Gastroesophageal sphincter (tissue), 4 donors: ENCODE measurements around the gene HMGN5. TPM values are rescaled to one million over a fixed set of nuclear protein-coding genes. Genes with fewer than 3 reads are reported as not detected.

ENCODE experiments used
- ATAC-seq: fragments of 150-250 bp; one replicate; pipeline ENCODE4 v1.9.1; 2016; ENCODE audit warnings: mild to moderate bottlenecking, moderate library complexity
- H3K27ac ChIP-seq, 4 donors: fragments of 200-600 bp; sonication (generic) in 3 of 4; 1 replicate in 3 of 4; 2 replicates in 1 of 4; pipeline ENCODE4 v1.5.1; 2016 to 2019
- H3K27me3 ChIP-seq: fragments of 200-600 bp; sonication (generic); one replicate; pipeline ENCODE4 v1.5.1; 2019
- H3K36me3 ChIP-seq, 2 donors: fragments of 200-600 bp; sonication (generic); one replicate each; pipeline ENCODE4 v1.5.1; 2019; ENCODE audit warnings: control low read depth in 1 of 2
- H3K4me1 ChIP-seq, 3 donors: fragments of 200-600 bp; sonication (generic); 1 replicate in 2 of 3; 2 replicates in 1 of 3; pipeline ENCODE4 v1.5.1; 2016 to 2019; ENCODE audit warnings: control low read depth in 2 of 3
- H3K4me3 ChIP-seq, 2 donors: fragments of 200-600 bp; sonication (generic); one replicate each; pipeline ENCODE4 v1.5.1; 2019; ENCODE audit warnings: mild to moderate bottlenecking in 1 of 2, moderate library complexity in 1 of 2
- H3K9me3 ChIP-seq, 3 donors: fragments of 200-600 bp; sonication (generic); one replicate each; pipeline ENCODE4 v1.5.1; 2017 to 2019; ENCODE audit warnings: control low read depth in 2 of 3
- EP300 ChIP-seq: sonication (generic); formaldehyde crosslinking; IDR thresholded peaks from one replicate; pipeline ENCODE4 v1.6.1; 2017; ENCODE audit warnings: antibody characterized with exemption, mild to moderate bottlenecking
- POLR2A ChIP-seq, 2 donors: fragments of 450-650 bp; IDR thresholded peaks; one replicate each; pipeline ENCODE4 v1.6.1; 2017; ENCODE audit warnings: antibody characterized with exemption in 2 of 2, mild to moderate bottlenecking in 2 of 2, moderate library complexity in 1 of 2
- POLR2AphosphoS5 ChIP-seq: sonication (generic); formaldehyde crosslinking; IDR thresholded peaks from one replicate; pipeline ENCODE4 v1.6.1; 2017; ENCODE audit warnings: antibody characterized with exemption
- WGBS, 2 donors: methylation state at CpG; one replicate each; pipeline ENCODE4 v1.1.5; 2018; ENCODE audit warnings: low coverage in 1 of 2; 5-methylcytosine and 5-hydroxymethylcytosine counted together
- total RNA-seq, 4 donors: library from RNA; depleted of rRNA; stranded (reverse); fragments of >200 nt; gene quantifications; one replicate each; pipeline ENCODE4 v1.1.0, GENCODE V29; 2016
- TF ChIP-seq, protein P1 (sequence below), 4 experiments: fragments of 200-600 bp in 2 of 4; fragments of 450-650 bp in 2 of 4; sonication (generic) in 1 of 4; IDR thresholded peaks; one replicate each; pipeline ENCODE4 v1.5.1; 2017 to 2019; ENCODE audit warnings: antibody characterized with exemption in 4 of 4, mild to moderate bottlenecking in 2 of 4, moderate library complexity in 2 of 4

Gene HMGN5
- total RNA-seq, 4 donors from 2014 or later: 4.0 to 14.3 (median 5.8) TPM

DNA sequence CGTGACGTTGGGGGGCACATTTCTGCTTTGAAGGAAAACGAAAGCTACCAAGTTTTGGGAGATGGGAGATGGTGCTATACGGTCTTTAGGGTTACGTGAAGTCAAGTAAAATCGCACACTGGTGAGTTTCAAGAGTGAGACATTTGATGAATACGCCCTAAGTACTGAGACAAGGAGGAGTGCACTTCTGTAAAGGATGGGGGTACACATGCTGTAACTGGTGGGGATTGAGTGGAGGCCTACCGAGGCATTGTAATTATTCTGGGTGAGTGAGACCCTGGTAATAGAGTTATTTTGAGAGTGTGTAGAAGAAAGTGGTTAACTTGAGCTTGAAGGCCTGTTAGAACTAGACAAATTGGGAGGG, 725 bp upstream of the HMGN5 start:
- 0 to 20% methylated on average over 1 to 2 of the region's 8 CpGs for WGBS, 2 donors
- ATAC-seq: no peak
- Histone ChIP-seq H3K36me3 (no peaks in the 10 kb centered on the region), H3K27me3 (no peaks in the 10 kb centered on the region), H3K4me3 (peak overlapping the region; percentile 64 to 81), H3K9me3 (no peaks in the 10 kb centered on the region), H3K4me1 (peaks cover 0 to 12% (median 0%) of the 10 kb centered on the region in 3 donors), H3K27ac (peak overlapping the region; percentile 79 to 86 (median 83))
- TF ChIP-seq POLR2AphosphoS5 (no peak), POLR2A (IDR thresholded peaks at IDR 0.05) (no peak), EP300 (no peak)
- TF ChIP-seq, protein P1, sequence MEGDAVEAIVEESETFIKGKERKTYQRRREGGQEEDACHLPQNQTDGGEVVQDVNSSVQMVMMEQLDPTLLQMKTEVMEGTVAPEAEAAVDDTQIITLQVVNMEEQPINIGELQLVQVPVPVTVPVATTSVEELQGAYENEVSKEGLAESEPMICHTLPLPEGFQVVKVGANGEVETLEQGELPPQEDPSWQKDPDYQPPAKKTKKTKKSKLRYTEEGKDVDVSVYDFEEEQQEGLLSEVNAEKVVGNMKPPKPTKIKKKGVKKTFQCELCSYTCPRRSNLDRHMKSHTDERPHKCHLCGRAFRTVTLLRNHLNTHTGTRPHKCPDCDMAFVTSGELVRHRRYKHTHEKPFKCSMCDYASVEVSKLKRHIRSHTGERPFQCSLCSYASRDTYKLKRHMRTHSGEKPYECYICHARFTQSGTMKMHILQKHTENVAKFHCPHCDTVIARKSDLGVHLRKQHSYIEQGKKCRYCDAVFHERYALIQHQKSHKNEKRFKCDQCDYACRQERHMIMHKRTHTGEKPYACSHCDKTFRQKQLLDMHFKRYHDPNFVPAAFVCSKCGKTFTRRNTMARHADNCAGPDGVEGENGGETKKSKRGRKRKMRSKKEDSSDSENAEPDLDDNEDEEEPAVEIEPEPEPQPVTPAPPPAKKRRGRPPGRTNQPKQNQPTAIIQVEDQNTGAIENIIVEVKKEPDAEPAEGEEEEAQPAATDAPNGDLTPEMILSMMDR (IDR thresholded peaks at IDR 0.05): no peak

DNA sequence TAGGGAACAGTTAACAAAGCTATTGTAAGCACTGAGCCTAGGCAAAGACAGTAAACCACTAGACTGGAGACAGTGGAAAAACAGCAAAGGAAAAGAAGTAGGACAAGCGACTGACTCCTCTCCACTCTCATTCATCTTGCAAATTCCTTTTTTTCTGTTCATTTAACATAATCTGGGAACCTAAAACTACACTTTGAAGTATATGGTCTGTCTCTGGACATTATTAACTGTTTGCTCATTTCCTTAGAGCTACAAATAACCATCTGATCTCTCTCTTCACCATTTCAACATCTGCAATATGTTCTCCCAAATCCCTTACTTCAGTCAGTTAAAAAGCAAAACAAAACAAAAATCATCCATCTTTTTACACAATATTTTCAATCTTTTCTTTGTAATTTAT, 642 bp downstream of the HMGN5 start:
- no peaks in the 10 kb centered on the region for H3K27me3 ChIP-seq
- WGBS, 2 donors: 8 to 10% methylated on average over 1 of the region's 1 CpG
- H3K4me1 ChIP-seq: peaks cover 0 to 2% (median 0%) of the 10 kb centered on the region in 3 donors
- H3K4me3 ChIP-seq: peak overlapping the region; percentile 64 to 81
- no peak for ATAC-seq
- H3K9me3 ChIP-seq: no peaks in the 10 kb centered on the region
- H3K36me3 ChIP-seq: no peaks in the 10 kb centered on the region
- peak overlapping the region; percentile 79 to 86 (median 83) for H3K27ac ChIP-seq
- TF ChIP-seq, protein P1 (IDR thresholded peaks at IDR 0.05): no peak
- TF ChIP-seq EP300 (no peak), POLR2A (IDR thresholded peaks at IDR 0.05) (no peak), POLR2AphosphoS5 (no peak)

GRCh38 chrX:81195712-81196111, 6.0 kb downstream of the HMGN5 start:
- 0 to 31% methylated on average over 1 to 5 of the region's 5 CpGs for WGBS, 2 donors
- TF ChIP-seq, protein P1 (IDR thresholded peaks at IDR 0.05): peak; percentile 17 to 63 (median 22)
- no peak for TF ChIP-seq POLR2A (IDR thresholded peaks at IDR 0.05)

DNA sequence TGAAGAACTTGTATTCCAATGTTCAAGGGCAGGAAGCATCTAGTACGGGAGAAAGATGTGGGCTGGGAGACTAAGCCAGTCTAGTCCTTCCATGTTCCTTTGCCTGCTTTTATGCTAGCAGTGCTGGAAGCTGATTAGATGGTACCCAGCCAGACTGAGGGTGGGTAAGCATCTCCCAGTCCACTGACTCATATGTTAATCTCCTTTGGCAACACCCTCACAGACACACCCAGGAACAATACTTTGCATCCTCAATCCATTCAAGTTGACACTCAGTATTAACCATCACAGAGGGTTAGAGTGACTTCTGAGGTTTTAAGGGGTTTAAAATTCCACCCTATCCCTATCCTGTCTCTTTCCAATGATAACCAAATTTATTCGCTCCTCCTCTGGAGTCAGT, 6.5 kb downstream of the HMGN5 start:
- ATAC-seq: no peak
- WGBS, 2 donors: 74 to 100% methylated on average over 1 to 2 of the region's 2 CpGs
- H3K4me3 ChIP-seq: no peak overlapping the region
- H3K27me3 ChIP-seq: no peaks in the 10 kb centered on the region
- TF ChIP-seq, protein P1 (IDR thresholded peaks at IDR 0.05): no peak
- TF ChIP-seq EP300: no peak
- TF ChIP-seq POLR2A (IDR thresholded peaks at IDR 0.05): no peak
- no peak for TF ChIP-seq POLR2AphosphoS5
- H3K4me1 ChIP-seq: no peaks in the 10 kb centered on the region
- no peaks in the 10 kb centered on the region for H3K9me3 ChIP-seq
- no peaks in the 10 kb centered on the region for H3K36me3 ChIP-seq
- no peak overlapping the region for H3K27ac ChIP-seq

More at GRCh38 chrX:81195712-81196111, 6.0 kb downstream of the HMGN5 start:
- Histone ChIP-seq H3K27me3 (no peaks in the 10 kb centered on the region), H3K9me3 (no peaks in the 10 kb centered on the region), H3K4me3 (no peak overlapping the region), H3K4me1 (no peaks in the 10 kb centered on the region), H3K27ac (no peak overlapping the region), H3K36me3 (no peaks in the 10 kb centered on the region)
- ATAC-seq: no peak

DNA sequence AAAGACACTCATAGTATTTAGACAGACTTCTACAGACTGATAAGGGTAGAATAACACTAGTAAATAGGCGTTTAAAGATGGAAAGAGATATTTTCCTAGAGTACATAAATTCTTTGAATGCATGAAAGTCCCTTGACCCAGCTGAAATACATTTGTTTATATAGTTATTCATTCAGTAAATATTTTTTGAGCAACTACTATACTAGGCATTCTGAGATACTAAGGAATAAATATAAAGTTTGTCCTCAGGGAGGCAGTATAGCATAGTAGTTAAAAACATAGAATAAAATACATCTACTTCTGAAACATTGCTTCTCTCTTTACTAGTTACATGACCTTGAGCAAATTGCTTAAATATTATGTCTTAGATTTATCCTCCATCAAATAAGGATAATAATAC, 27.4 kb downstream of the HMGN5 start:
- no peak for ATAC-seq
- Histone ChIP-seq H3K27ac (no peak overlapping the region), H3K4me1 (no peaks in the 10 kb centered on the region), H3K4me3 (no peak overlapping the region), H3K36me3 (no peaks in the 10 kb centered on the region), H3K27me3 (no peaks in the 10 kb centered on the region), H3K9me3 (no peaks in the 10 kb centered on the region)
- TF ChIP-seq POLR2A (IDR thresholded peaks at IDR 0.05) (no peak), EP300 (no peak)
- TF ChIP-seq, protein P1 (IDR thresholded peaks at IDR 0.05): peak in 3 of 4 experiments; percentile 27 to 40 (median 31)
- WGBS, 2 donors: 10 to 43% methylated on average over 1 of the region's 1 CpG
